HL-60 (cell line): ENCODE data around the gene SLC22A4.

Experiments used
- DNase-seq, 2 experiments: peaks; one replicate each; pipeline ENCODE4 v3.0.0-alpha.2; 2010 to 2020; ENCODE audit warnings: low read depth in 1 of 2, low spot score in 1 of 2
- H3K27ac ChIP-seq: fragments of 250-450 bp; sonication (Bioruptor Pico); replicated peaks from 2 replicates; pipeline ENCODE4 v1.5.1; 2020; ENCODE audit warnings: mild to moderate bottlenecking, moderate library complexity
- H3K27me3 ChIP-seq: fragments of 250-450 bp; sonication (Bioruptor Pico); 2 replicates; pipeline ENCODE4 v1.5.1; 2021; ENCODE audit warnings: mild to moderate bottlenecking, moderate library complexity; ENCODE audit not compliant: insufficient read depth, poor library complexity, severe bottlenecking
- H3K4me3 ChIP-seq: replicated peaks from 2 replicates; pipeline ENCODE4 v1.5.1; 2011; ENCODE audit warnings: mild to moderate bottlenecking, control low read depth, low read length; ENCODE audit not compliant: insufficient read depth
- CTCF ChIP-seq: IDR thresholded peaks from one replicate; pipeline ENCODE4 v1.5.1; 2011; ENCODE audit warnings: low read length, control low read depth, inconsistent platforms; ENCODE audit not compliant: insufficient read depth
- GABPA ChIP-seq: IDR thresholded peaks from 2 replicates; pipeline ENCODE4 v1.6.1; 2012; ENCODE audit warnings: low read depth
- POLR2AphosphoS5 ChIP-seq: IDR thresholded peaks from 2 replicates; pipeline ENCODE4 v1.6.1; 2012; ENCODE audit warnings: low read depth
- REST ChIP-seq: IDR thresholded peaks from 2 replicates; pipeline ENCODE4 v1.6.1; 2012; ENCODE audit warnings: low read depth; ENCODE audit not compliant: insufficient replicate concordance
- SPI1 ChIP-seq: IDR thresholded peaks from 2 replicates; pipeline ENCODE4 v1.6.1; 2012; ENCODE audit warnings: low read depth, mild to moderate bottlenecking, borderline replicate concordance

SLC22A4 gene

GRCh38 chr5:132266031-132266835 is 28.0 kb upstream of the SLC22A4 start:
- no peak for TF ChIP-seq POLR2AphosphoS5
- no peak for DNase-seq
- Histone ChIP-seq H3K4me3 (no peak overlapping the region), H3K27ac (no peak overlapping the region), H3K27me3 (no peaks in the 10 kb centered on the region)

GRCh38 chr5:132266836-132267160 is 27.4 kb upstream of the SLC22A4 start:
- TF ChIP-seq REST: no peak
- no peak for TF ChIP-seq CTCF
- no peak for TF ChIP-seq POLR2AphosphoS5
- TF ChIP-seq SPI1: no peak
- TF ChIP-seq GABPA: no peak
- Histone ChIP-seq H3K4me3 (no peak overlapping the region), H3K27ac (no peak overlapping the region), H3K27me3 (no peaks in the 10 kb centered on the region)
- DNase-seq: no peak

GRCh38 chr5:132267166-132267739 is 26.9 kb upstream of the SLC22A4 start:
- TF ChIP-seq POLR2AphosphoS5 (no peak), CTCF (no peak), REST (no peak)

GRCh38 chr5:132267931-132268768 is 26.0 kb upstream of the SLC22A4 start:
- no peak for DNase-seq
- TF ChIP-seq GABPA (no peak), POLR2AphosphoS5 (no peak), CTCF (no peak), SPI1 (no peak), REST (no peak)
- H3K4me3 ChIP-seq: no peak overlapping the region
- no peaks in the 10 kb centered on the region for H3K27me3 ChIP-seq
- no peak overlapping the region for H3K27ac ChIP-seq

More at GRCh38 chr5:132267166-132267739, 26.9 kb upstream of the SLC22A4 start:
- Histone ChIP-seq H3K27me3 (no peaks in the 10 kb centered on the region), H3K27ac (no peak overlapping the region), H3K4me3 (no peak overlapping the region)
- DNase-seq: no peak
